HEK293T (cell line): ENCODE results near the gene FAM114A2.

ENCODE experiments used
- CTCF ChIA-PET: fragments of 350-600 bp; formaldehyde crosslinking; extraction: SDS; loops from one replicate; lab custom pipeline; 2021; ENCODE audit warnings: antibody characterized with exemption, inconsistent platforms; lab: Yijun Ruan, JAX
- POLR2A ChIA-PET: fragments of 350-600 bp; formaldehyde crosslinking; extraction: SDS; loops from one replicate; lab custom pipeline; 2020; ENCODE audit warnings: antibody characterized with exemption, inconsistent platforms; lab: Yijun Ruan, JAX
- DNase-seq: peaks from one replicate; pipeline ENCODE4 v3.0.0; 2012; ENCODE audit warnings: mixed read lengths; ENCODE audit errors: extremely low spot score
- ARNT ChIP-seq: fragments of 450-650 bp; IDR thresholded peaks from 2 replicates; pipeline ENCODE4 v1.6.1; 2017; ENCODE audit warnings: mild to moderate bottlenecking
- BHLHE40 ChIP-seq: fragments of 450-650 bp; IDR thresholded peaks from 2 replicates; pipeline ENCODE4 v1.6.1; 2016; ENCODE audit warnings: mild to moderate bottlenecking, moderate library complexity, borderline replicate concordance
- ELF4 ChIP-seq: fragments of 450-650 bp; IDR thresholded peaks from 2 replicates; pipeline ENCODE4 v1.6.1; 2017; ENCODE audit warnings: antibody characterized with exemption
- FOXA1 ChIP-seq: fragments of 450-650 bp; IDR thresholded peaks from 2 replicates; pipeline ENCODE4 v1.6.1; 2016; ENCODE audit warnings: mild to moderate bottlenecking
- FOXK2 ChIP-seq: fragments of 450-650 bp; IDR thresholded peaks from 2 replicates; pipeline ENCODE4 v1.6.1; 2016; ENCODE audit warnings: mild to moderate bottlenecking
- L3MBTL2 ChIP-seq: fragments of 450-650 bp; conservative IDR thresholded peaks from 2 replicates; pipeline ENCODE4 v1.6.1; 2016; ENCODE audit warnings: mild to moderate bottlenecking
- LEF1 ChIP-seq: fragments of 450-650 bp; IDR thresholded peaks from 2 replicates; pipeline ENCODE4 v1.6.1; 2017; ENCODE audit warnings: mild to moderate bottlenecking, borderline replicate concordance
- NFRKB ChIP-seq: fragments of 450-650 bp; IDR thresholded peaks from 2 replicates; pipeline ENCODE4 v1.6.1; 2016; ENCODE audit warnings: mild to moderate bottlenecking, moderate library complexity
- SP1 ChIP-seq: fragments of 450-650 bp; IDR thresholded peaks from 2 replicates; pipeline ENCODE4 v1.6.1; 2017
- SUZ12 ChIP-seq: fragments of 450-650 bp; IDR thresholded peaks from 2 replicates; pipeline ENCODE4 v1.6.1; 2016; ENCODE audit warnings: mild to moderate bottlenecking
- TARDBP ChIP-seq: fragments of 450-650 bp; IDR thresholded peaks from 2 replicates; pipeline ENCODE4 v1.6.1; 2016
- ZNF384 ChIP-seq: fragments of 450-650 bp; IDR thresholded peaks from 2 replicates; pipeline ENCODE4 v1.6.1; 2016
- TF ChIP-seq, protein P1 (sequence below): fragments of 450-650 bp; IDR thresholded peaks from 2 replicates; pipeline ENCODE4 v1.6.1; 2016

The FAM114A2 gene

DNA sequence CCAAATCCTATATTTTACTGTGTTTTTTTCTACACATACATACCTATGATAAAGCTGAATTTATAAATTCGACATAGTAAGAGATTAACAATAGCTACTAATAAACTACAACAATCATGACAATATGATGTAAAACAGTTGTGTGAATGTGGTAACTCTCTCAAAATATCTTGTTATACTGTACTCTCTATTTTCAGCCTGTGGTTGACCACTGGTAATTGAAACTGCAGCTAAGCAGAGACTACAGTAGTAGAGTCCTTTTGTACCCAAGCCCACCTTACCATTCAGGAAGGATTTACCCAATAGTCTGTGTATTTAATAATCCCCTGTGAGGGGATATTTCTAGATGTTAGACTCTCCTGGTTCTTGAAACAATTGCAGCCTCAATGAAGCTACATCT lies 86.7 kb downstream of the FAM114A2 start:
- no peak for DNase-seq
- TF ChIP-seq ARNT (no peak), LEF1 (no peak), FOXK2 (no peak), NFRKB (no peak)
- ChIA-PET POLR2A (no interaction called here), CTCF (no interaction called here)

DNA sequence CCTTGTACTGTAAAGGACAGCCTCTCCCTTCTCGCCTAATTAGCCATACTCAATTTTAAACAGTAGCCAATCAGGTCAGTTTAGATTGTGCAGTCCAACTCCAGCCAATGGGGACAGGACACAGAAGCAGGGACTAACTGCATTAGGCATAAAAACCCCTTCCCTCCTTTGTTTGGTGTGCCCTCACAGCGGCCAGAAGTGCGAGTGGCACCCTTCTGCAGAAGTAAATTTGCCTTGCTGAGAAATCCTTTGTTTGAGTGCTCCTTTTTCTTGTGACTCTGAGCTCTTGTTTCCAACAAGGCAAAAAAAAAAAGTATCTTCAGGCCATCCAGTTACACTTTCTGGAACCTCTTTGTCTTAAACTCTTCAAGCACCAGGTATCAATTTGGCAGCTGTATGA lies 97.4 kb downstream of the FAM114A2 start:
- POLR2A ChIA-PET = no interaction called here
- DNase-seq = no peak
- CTCF ChIA-PET = no interaction called here
- TF ChIP-seq TARDBP = no peak
- no peak for TF ChIP-seq SP1
- no peak for TF ChIP-seq BHLHE40
- no peak for TF ChIP-seq FOXK2
- no peak for TF ChIP-seq FOXA1
- no peak for TF ChIP-seq SUZ12
- TF ChIP-seq ZNF384 = no peak
- TF ChIP-seq, protein P1, sequence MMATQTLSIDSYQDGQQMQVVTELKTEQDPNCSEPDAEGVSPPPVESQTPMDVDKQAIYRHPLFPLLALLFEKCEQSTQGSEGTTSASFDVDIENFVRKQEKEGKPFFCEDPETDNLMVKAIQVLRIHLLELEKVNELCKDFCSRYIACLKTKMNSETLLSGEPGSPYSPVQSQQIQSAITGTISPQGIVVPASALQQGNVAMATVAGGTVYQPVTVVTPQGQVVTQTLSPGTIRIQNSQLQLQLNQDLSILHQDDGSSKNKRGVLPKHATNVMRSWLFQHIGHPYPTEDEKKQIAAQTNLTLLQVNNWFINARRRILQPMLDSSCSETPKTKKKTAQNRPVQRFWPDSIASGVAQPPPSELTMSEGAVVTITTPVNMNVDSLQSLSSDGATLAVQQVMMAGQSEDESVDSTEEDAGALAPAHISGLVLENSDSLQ = no peak
- TF ChIP-seq ELF4 = no peak
- TF ChIP-seq LEF1 = no peak
- TF ChIP-seq ARNT = no peak
- TF ChIP-seq L3MBTL2 = no peak
